Ectodermal cell (in vitro differentiated cells): ENCODE results near the gene RAPGEF2.

Experiments used
- H3K27ac ChIP-seq: 2 replicates; pipeline ENCODE4 v1.7.0; 2013; ENCODE audit warnings: mild to moderate bottlenecking, low read depth, low read length; ENCODE audit not compliant: insufficient read depth, poor library complexity, severe bottlenecking
- H3K27me3 ChIP-seq: 2 replicates; pipeline ENCODE4 v1.7.0; 2013; ENCODE audit warnings: mild to moderate bottlenecking, low read length; ENCODE audit not compliant: insufficient read depth, control insufficient read depth, poor library complexity, severe bottlenecking
- H3K36me3 ChIP-seq: one replicate; pipeline ENCODE4 v1.7.0; 2013; ENCODE audit warnings: low read length; ENCODE audit not compliant: control insufficient read depth, insufficient read depth
- H3K4me1 ChIP-seq: one replicate; pipeline ENCODE4 v1.7.0; 2013; ENCODE audit warnings: low read length; ENCODE audit not compliant: control insufficient read depth, insufficient read depth
- H3K4me3 ChIP-seq: 2 replicates; pipeline ENCODE4 v1.7.0; 2013; ENCODE audit warnings: low read depth, low read length, control low read depth; ENCODE audit not compliant: insufficient read depth
- H3K9me3 ChIP-seq: 2 replicates; pipeline ENCODE4 v1.7.0; 2013; ENCODE audit warnings: mild to moderate bottlenecking, low read length, moderate library complexity; ENCODE audit not compliant: control insufficient read depth
- WGBS, 2 experiments: methylation state at CpG; one replicate each; pipeline ENCODE4 v1.1.7; 2013; ENCODE audit warnings: missing lambda C conversion rate in 2 of 2; 5-methylcytosine and 5-hydroxymethylcytosine counted together

The RAPGEF2 gene

GRCh38 chr4:159266981-159267868, 164.3 kb downstream of the RAPGEF2 start:
- H3K27ac ChIP-seq = peak overlapping the region; percentile 45
- H3K4me3 ChIP-seq = no peak overlapping the region

GRCh38 chr4:159267869-159268285, 165.0 kb downstream of the RAPGEF2 start:
- Histone ChIP-seq H3K4me1 (peaks cover 12% of the 10 kb centered on the region), H3K27me3 (no peaks in the 10 kb centered on the region), H3K9me3 (no peaks in the 10 kb centered on the region), H3K36me3 (no peaks in the 10 kb centered on the region), H3K4me3 (no peak overlapping the region), H3K27ac (no peak overlapping the region)
- 94 to 96% methylated on average over 4 to 5 of the region's 5 CpGs for WGBS, 2 experiments

More at GRCh38 chr4:159266981-159267868, 164.3 kb downstream of the RAPGEF2 start:
- H3K36me3 ChIP-seq = no peaks in the 10 kb centered on the region
- H3K4me1 ChIP-seq = peaks cover 12% of the 10 kb centered on the region
- H3K9me3 ChIP-seq = no peaks in the 10 kb centered on the region
- WGBS, 2 experiments = 82 to 88% methylated on average over 5 of the region's 5 CpGs
- H3K27me3 ChIP-seq = no peaks in the 10 kb centered on the region

DNA sequence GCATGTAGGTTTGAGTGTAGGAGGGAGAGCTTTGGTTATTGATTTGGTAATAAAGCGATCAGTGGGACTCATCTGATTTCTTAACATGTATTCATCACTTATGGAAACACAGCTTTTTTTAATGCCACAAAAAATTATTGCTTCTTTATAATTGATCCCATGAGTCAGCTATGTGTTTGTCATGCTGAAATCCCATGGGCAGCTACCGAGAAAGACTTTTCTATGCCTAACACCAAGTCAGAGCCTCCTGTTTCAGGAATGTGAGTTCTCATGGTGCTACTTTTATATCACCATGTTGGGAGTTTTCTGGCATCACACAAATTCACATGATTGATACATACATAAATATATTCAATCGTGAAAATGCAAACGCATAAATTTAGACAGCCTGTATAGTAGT, 165.7 kb downstream of the RAPGEF2 start:
- H3K27ac ChIP-seq = no peak overlapping the region
- H3K9me3 ChIP-seq = no peaks in the 10 kb centered on the region

DNA sequence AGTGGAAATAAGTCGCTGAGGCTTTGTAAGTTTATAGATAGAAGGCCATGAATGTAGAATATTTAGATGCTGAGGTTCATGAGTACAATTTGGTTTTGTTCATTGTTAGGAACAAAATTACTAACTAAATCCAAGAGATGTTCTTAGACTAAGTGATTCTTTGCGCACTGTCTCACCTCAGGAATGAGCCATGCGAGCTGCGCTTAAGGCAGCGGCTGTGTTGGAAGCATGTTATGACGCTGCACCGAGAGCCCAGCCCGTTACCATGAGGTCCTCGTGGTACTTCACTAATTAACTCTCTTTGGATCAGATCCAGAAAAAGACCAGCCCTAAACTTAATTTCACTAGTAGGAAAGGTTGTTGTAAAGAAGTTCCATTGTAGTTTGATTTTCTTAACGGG, 166.2 kb downstream of the RAPGEF2 start:
- Histone ChIP-seq H3K4me1 (peaks cover 12% of the 10 kb centered on the region), H3K4me3 (no peak overlapping the region), H3K36me3 (no peaks in the 10 kb centered on the region), H3K27me3 (no peaks in the 10 kb centered on the region), H3K9me3 (no peaks in the 10 kb centered on the region), H3K27ac (no peak overlapping the region)
- WGBS, 2 experiments = 92 to 97% methylated on average over 10 of the region's 10 CpGs

More for the DNA sequence above, 165.7 kb downstream of the RAPGEF2 start:
- no peaks in the 10 kb centered on the region for H3K27me3 ChIP-seq
- no peak overlapping the region for H3K4me3 ChIP-seq
- no peaks in the 10 kb centered on the region for H3K36me3 ChIP-seq
- 89 to 100% methylated on average over 1 to 4 of the region's 4 CpGs for WGBS, 2 experiments
- H3K4me1 ChIP-seq = peaks cover 12% of the 10 kb centered on the region

DNA sequence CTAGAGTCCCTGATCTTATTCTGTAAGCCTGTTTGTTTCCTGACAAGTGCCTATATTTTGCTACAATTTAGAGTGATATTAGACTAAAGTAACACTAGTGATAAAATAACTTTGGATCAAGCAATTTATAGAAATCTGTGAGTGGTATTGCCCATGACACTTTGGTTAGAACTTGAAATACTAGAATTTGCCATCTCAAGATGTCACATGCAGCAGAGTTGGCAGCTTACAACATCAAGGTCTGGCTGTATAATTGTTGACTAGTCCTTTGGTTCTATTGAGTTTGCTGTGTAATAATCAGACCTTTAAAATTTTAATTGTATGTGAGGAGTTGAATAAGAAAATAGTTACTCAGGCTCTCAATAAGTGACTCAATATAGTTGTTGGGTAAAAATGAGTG, 167.1 kb downstream of the RAPGEF2 start:
- Histone ChIP-seq H3K36me3 (no peaks in the 10 kb centered on the region), H3K27me3 (no peaks in the 10 kb centered on the region), H3K27ac (no peak overlapping the region), H3K4me3 (no peak overlapping the region), H3K4me1 (peaks cover 12% of the 10 kb centered on the region), H3K9me3 (no peaks in the 10 kb centered on the region)

- Histone ChIP-seq H3K4me1 (peaks cover 8% of the 10 kb centered on the region), H3K27ac (no peak overlapping the region)
- 92 to 95% methylated on average over 4 of the region's 4 CpGs for WGBS, 2 experiments
Measured at GRCh38 chr4:159271856-159272255, 169.0 kb downstream of the RAPGEF2 start.

GRCh38 chr4:159272273-159273140, 169.6 kb downstream of the RAPGEF2 start:
- H3K36me3 ChIP-seq = no peaks in the 10 kb centered on the region
- peaks cover 3% of the 10 kb centered on the region for H3K4me1 ChIP-seq
- H3K9me3 ChIP-seq = no peaks in the 10 kb centered on the region
- H3K27ac ChIP-seq = no peak overlapping the region
- no peak overlapping the region for H3K4me3 ChIP-seq
- H3K27me3 ChIP-seq = no peaks in the 10 kb centered on the region

More at GRCh38 chr4:159271856-159272255, 169.0 kb downstream of the RAPGEF2 start:
- Histone ChIP-seq H3K4me3 (no peak overlapping the region), H3K27me3 (no peaks in the 10 kb centered on the region), H3K36me3 (no peaks in the 10 kb centered on the region), H3K9me3 (no peaks in the 10 kb centered on the region)

- no peak overlapping the region for H3K4me3 ChIP-seq
- no peaks in the 10 kb centered on the region for H3K9me3 ChIP-seq
- H3K27me3 ChIP-seq = no peaks in the 10 kb centered on the region
- peaks cover under 1% of the 10 kb centered on the region for H3K4me1 ChIP-seq
- no peak overlapping the region for H3K27ac ChIP-seq
- no peaks in the 10 kb centered on the region for H3K36me3 ChIP-seq
Measured at GRCh38 chr4:159273141-159273438, 170.2 kb downstream of the RAPGEF2 start.

DNA sequence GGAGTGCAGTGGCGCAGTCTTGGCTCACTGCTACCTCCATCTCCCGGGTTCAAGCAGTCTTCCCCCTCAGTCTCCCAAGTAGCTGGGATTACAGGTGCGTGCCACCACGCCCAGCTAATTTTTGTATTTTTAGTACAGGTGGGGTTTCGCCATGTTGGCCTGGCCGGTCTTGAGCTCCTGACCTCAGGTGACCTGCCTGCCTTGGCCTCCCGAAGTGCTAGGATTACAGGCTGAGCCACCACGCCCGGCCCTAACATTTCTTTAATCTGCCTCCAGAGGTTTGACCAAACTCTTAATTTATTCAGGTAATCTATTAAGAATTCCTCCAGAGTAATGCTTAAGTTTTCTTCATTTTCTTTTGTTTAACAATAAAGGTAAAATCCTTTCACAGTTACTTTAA, 171.0 kb downstream of the RAPGEF2 start:
- Histone ChIP-seq H3K4me3 (no peak overlapping the region), H3K27ac (no peak overlapping the region), H3K9me3 (no peaks in the 10 kb centered on the region), H3K27me3 (no peaks in the 10 kb centered on the region), H3K36me3 (no peaks in the 10 kb centered on the region), H3K4me1 (no peaks in the 10 kb centered on the region)
- 86 to 91% methylated on average over 9 of the region's 9 CpGs for WGBS, 2 experiments

- no peaks in the 10 kb centered on the region for H3K9me3 ChIP-seq
- H3K4me3 ChIP-seq = no peak overlapping the region
- H3K4me1 ChIP-seq = no peaks in the 10 kb centered on the region
- no peaks in the 10 kb centered on the region for H3K36me3 ChIP-seq
- no peak overlapping the region for H3K27ac ChIP-seq
- 86 to 90% methylated on average over 4 of the region's 5 CpGs for WGBS, 2 experiments
- H3K27me3 ChIP-seq = no peaks in the 10 kb centered on the region
Measured at GRCh38 chr4:159278399-159278798, 175.5 kb downstream of the RAPGEF2 start.
